ENCODE measurements around the gene IL21. TPM values are rescaled to one million over a fixed set of nuclear protein-coding genes. Genes with fewer than 3 reads are reported as not detected.

Gene IL21
- total RNA-seq, 1 experiment from 2014 or later = not detected

GRCh38 chr4:122669911-122670738 lies 49.3 kb upstream of the IL21 start:
- Histone ChIP-seq H3K14ac (ENCODE audit: insufficient read depth, low read length) (no peak overlapping the region), H2BK5ac (ENCODE audit: insufficient read length, low read length) (no peak overlapping the region), H3K4me2 (ENCODE audit: insufficient read depth, insufficient read length, low read length) (no peak overlapping the region), H3K27me3 (ENCODE audit: insufficient read depth, low read length) (no peaks in the 10 kb centered on the region), H2BK12ac (ENCODE audit: insufficient read length, low read depth, low read length) (no peak overlapping the region), H3K4me1 (ENCODE audit: insufficient read depth, low read length) (peaks cover 2% of the 10 kb centered on the region; the same call in 1 of the 2 replicates), H3K4ac (ENCODE audit: low read depth, low read length) (no peak overlapping the region), H3T11ph (ENCODE audit: low read length) (no peak overlapping the region), H4K20me1 (ENCODE audit: control insufficient read depth, insufficient read depth, insufficient read length) (no peaks in the 10 kb centered on the region), H3K27ac (ENCODE audit: insufficient read length, low read depth, low read length) (no peak overlapping the region), H3K9ac (ENCODE audit: extremely low read depth, insufficient read length, low read length) (no peak overlapping the region), H3K9me3 (ENCODE audit: control insufficient read depth, low read depth, low read length) (no peaks in the 10 kb centered on the region), H4K5ac (ENCODE audit: insufficient read length, low read depth, low read length) (no peak overlapping the region), H2AFZ (ENCODE audit: low read length) (no peak overlapping the region), H3K23me2 (ENCODE audit: insufficient read length, low read depth, low read length, poor library complexity, severe bottlenecking) (no peaks in the 10 kb centered on the region), H3K56ac (ENCODE audit: insufficient read length, low read depth, low read length) (no peak overlapping the region), H4K8ac (replicated peaks; ENCODE audit: insufficient read length, low read depth, low read length) (no peak overlapping the region), H4K91ac (ENCODE audit: insufficient read length, low read depth, low read length) (no peak overlapping the region), H2BK15ac (ENCODE audit: low read depth, low read length) (no peak overlapping the region), H3K79me2 (ENCODE audit: insufficient read depth, low read length) (no peaks in the 10 kb centered on the region), H2BK20ac (ENCODE audit: low read depth, low read length, poor library complexity, severe bottlenecking) (no peak overlapping the region), H3K79me1 (ENCODE audit: insufficient read depth, low read depth, low read length, poor library complexity, severe bottlenecking) (no peaks in the 10 kb centered on the region), H2BK120ac (ENCODE audit: low read depth, low read length, poor library complexity, severe bottlenecking) (no peak overlapping the region), H3K23ac (ENCODE audit: insufficient read length, low read depth, low read length) (no peak overlapping the region), H2AK5ac (ENCODE audit: insufficient read length, low read length) (no peak overlapping the region), H3K18ac (ENCODE audit: insufficient read length, low read depth, low read length) (no peak overlapping the region)
- Mint-ChIP-seq H3K4me1 (peaks cover 6 to 17% of the 10 kb centered on the region in 2 experiments; a peak in 3 of 4 replicates), H3K9me3 (peaks cover 0 to 4% of the 10 kb centered on the region in 2 experiments; a peak in 2 of 5 replicates), H3K27me3 (ENCODE audit: low read depth) (peaks cover 2% of the 10 kb centered on the region; the same call in 1 of the 2 replicates), H3K27ac (no peak overlapping the region), H3K36me3 (ENCODE audit: insufficient read depth in 1 of 3, low read depth in 3 of 3) (no peaks in the 10 kb centered on the region), H3K4me3 (no peak overlapping the region)
- DNase-seq = no peak
- TF ChIP-seq, protein P1, sequence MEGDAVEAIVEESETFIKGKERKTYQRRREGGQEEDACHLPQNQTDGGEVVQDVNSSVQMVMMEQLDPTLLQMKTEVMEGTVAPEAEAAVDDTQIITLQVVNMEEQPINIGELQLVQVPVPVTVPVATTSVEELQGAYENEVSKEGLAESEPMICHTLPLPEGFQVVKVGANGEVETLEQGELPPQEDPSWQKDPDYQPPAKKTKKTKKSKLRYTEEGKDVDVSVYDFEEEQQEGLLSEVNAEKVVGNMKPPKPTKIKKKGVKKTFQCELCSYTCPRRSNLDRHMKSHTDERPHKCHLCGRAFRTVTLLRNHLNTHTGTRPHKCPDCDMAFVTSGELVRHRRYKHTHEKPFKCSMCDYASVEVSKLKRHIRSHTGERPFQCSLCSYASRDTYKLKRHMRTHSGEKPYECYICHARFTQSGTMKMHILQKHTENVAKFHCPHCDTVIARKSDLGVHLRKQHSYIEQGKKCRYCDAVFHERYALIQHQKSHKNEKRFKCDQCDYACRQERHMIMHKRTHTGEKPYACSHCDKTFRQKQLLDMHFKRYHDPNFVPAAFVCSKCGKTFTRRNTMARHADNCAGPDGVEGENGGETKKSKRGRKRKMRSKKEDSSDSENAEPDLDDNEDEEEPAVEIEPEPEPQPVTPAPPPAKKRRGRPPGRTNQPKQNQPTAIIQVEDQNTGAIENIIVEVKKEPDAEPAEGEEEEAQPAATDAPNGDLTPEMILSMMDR (conservative IDR thresholded peaks at IDR 0.05) = no peak
- no CpG with 5 or more reads among the region's 33 CpGs for WGBS (ENCODE audit: extremely low coverage, insufficient read length, low lambda C conversion rate)

Measured in H9 (cell line).